ENCODE measurements around the gene KIF17.

- no peak for TF ChIP-seq RXRA (IDR thresholded peaks at IDR 0.05; ENCODE audit: insufficient read depth, low read depth, low read length)
- no peak for TF ChIP-seq YY1 (IDR thresholded peaks at IDR 0.05; ENCODE audit: low read depth, low read length)
- no peak for TF ChIP-seq CTCF (IDR thresholded peaks at IDR 0.05; ENCODE audit: control extremely low read depth in 1 of 3, insufficient read depth in 1 of 3, low read depth in 1 of 3, low read length in 3 of 3)
- TF ChIP-seq ATF2 (IDR thresholded peaks at IDR 0.05; ENCODE audit: low read length), result no peak
- no peak for TF ChIP-seq GTF2F1 (IDR thresholded peaks at IDR 0.05; ENCODE audit: borderline replicate concordance, low read depth, low read length)
- TF ChIP-seq SUZ12 (IDR thresholded peaks at IDR 0.05; ENCODE audit: low read length), result no peak
These were observed 74.7 kb downstream of the KIF17 start for GRCh38 chr1:20643080-20643479.
